HG02943 (cell line): ENCODE results near the gene OSER1.
"Not testable (repeated sequence)": the region's sequence is repeated elsewhere in the genome, so short reads cannot be mapped to it uniquely, and the experiment has no call there.

Experiments used
- ATAC-seq: cut with Tn5 transposase; IDR thresholded peaks from one replicate; pipeline ENCODE4 v1.9.1; 2021; ENCODE audit warnings: mild to moderate bottlenecking, low read depth, moderate library complexity; ENCODE audit not compliant: unreplicated experiment

Gene OSER1

GRCh38 chr20:44210406-44211176 lies at the start of gene OSER1:
TSS of gene OSER1 (minus strand) at chr20:44210771. CDS start at chr20:44206957, 3,814 bp downstream.
- peak; percentile 84 for ATAC-seq

- ATAC-seq: no peak
These were observed 47.8 kb upstream of the OSER1 start for GRCh38 chr20:44258226-44258890.

- no peak for ATAC-seq
These were observed 46.4 kb upstream of the OSER1 start for GRCh38 chr20:44256961-44257360.

GRCh38 chr20:44255942-44256341 lies 45.4 kb upstream of the OSER1 start:
- ATAC-seq: no peak

GRCh38 chr20:44254073-44254472 lies 43.5 kb upstream of the OSER1 start:
- ATAC-seq: no peak

- no peak for ATAC-seq
These were observed 43.0 kb upstream of the OSER1 start for GRCh38 chr20:44253528-44253927.

- no peak for ATAC-seq
These were observed 40.7 kb upstream of the OSER1 start for GRCh38 chr20:44251284-44251683.

- ATAC-seq: no peak
These were observed 37.8 kb upstream of the OSER1 start for GRCh38 chr20:44248410-44248759.

GRCh38 chr20:44247586-44248409 lies 37.2 kb upstream of the OSER1 start:
- no peak for ATAC-seq

- ATAC-seq: no peak
These were observed 36.6 kb upstream of the OSER1 start, which contains the start of gene GDAP1L1 for GRCh38 chr20:44247131-44247571. TSS of gene GDAP1L1 (plus strand) at chr20:44247308. CDS start at chr20:44247335, 27 bp downstream.

GRCh38 chr20:44245977-44246376 lies 35.4 kb upstream of the OSER1 start:
- ATAC-seq: no peak

- ATAC-seq: no peak
These were observed 31.2 kb upstream of the OSER1 start for GRCh38 chr20:44241796-44242195.

GRCh38 chr20:44236840-44237239 lies 26.3 kb upstream of the OSER1 start:
- ATAC-seq: not testable (repeated sequence)

- no peak for ATAC-seq
These were observed 25.1 kb upstream of the OSER1 start for GRCh38 chr20:44235702-44236101.

- no peak for ATAC-seq
These were observed 24.2 kb upstream of the OSER1 start for GRCh38 chr20:44234566-44235317.

GRCh38 chr20:44233436-44234016 lies 23.0 kb upstream of the OSER1 start:
- no peak for ATAC-seq

- not testable (repeated sequence) for ATAC-seq
These were observed 21.9 kb upstream of the OSER1 start for GRCh38 chr20:44232469-44232856.

- ATAC-seq: no peak
These were observed 21.3 kb upstream of the OSER1 start for GRCh38 chr20:44231713-44232468.

GRCh38 chr20:44231193-44231592 lies 20.6 kb upstream of the OSER1 start:
- ATAC-seq: no peak
